K562 (cell line): ENCODE data around the gene CCSER1. TPM values are rescaled to one million over a fixed set of nuclear protein-coding genes. Genes with fewer than 3 reads are reported as not detected.

Experiments used
- ATAC-seq: fragments of 200-7000 bp; cut with Tn5 transposase; 3 replicates; pipeline ENCODE4 v1.9.1; 2020; ENCODE audit warnings: moderate library complexity
- BruUV-seq: library from RNA; stranded (reverse); fragments of 400-500 nt; replicated peaks from 2 replicates; lab custom pipeline; 2021; lab: Mats Ljungman, UMichigan
- CTCF ChIA-PET: fragments of 300-600 bp; formaldehyde crosslinking; extraction: SDS; loops from one replicate; lab custom pipeline; 2021; ENCODE audit warnings: low intra/inter-chr PET ratio; lab: Yijun Ruan, JAX
- POLR2A ChIA-PET: fragments of 300-600, 350-650 bp; sonication (Branson Sonifier 250); formaldehyde crosslinking; extraction: SDS; loops from one replicate; lab custom pipeline; 2021; ENCODE audit warnings: antibody characterized with exemption, inconsistent platforms; lab: Yijun Ruan, JAX
- DNase-seq, 4 experiments: peaks; one replicate each; pipeline versions ENCODE4 v3.0.0 to v3.0.0-alpha.2; 2011 to 2018; ENCODE audit warnings: low spot score in 3 of 4, mixed read lengths in 3 of 4; ENCODE audit errors: extremely low read depth in 1 of 4
- FAIRE-seq: peaks from 2 replicates; lab custom pipeline; 2011; peaks lifted over from hg19 to GRCh38; lab: Jason Lieb, UNC
- H2AFZ ChIP-seq: 2 replicates; pipeline ENCODE4 v1.6.0; 2011; ENCODE audit warnings: low read depth, low read length, control low read depth, inconsistent platforms
- H3K27ac ChIP-seq: fragments of 200-600 bp; 3 replicates; pipeline ENCODE4 v1.8.0; 2011; ENCODE audit warnings: low read depth, mild to moderate bottlenecking, control low read depth, inconsistent platforms, low read length, moderate library complexity, mixed read lengths; ENCODE audit errors: extremely low read depth
- H3K27me3 ChIP-seq, 2 experiments: fragments of 300-600 bp in 1 of 2; 2 replicates in 1 of 2; 3 replicates in 1 of 2; pipeline versions ENCODE4 v1.6.0 to v1.8.0; 2011; ENCODE audit warnings: inconsistent platforms in 2 of 2, low read length in 2 of 2, mild to moderate bottlenecking in 1 of 2, mixed read lengths in 1 of 2, moderate library complexity in 1 of 2; ENCODE audit not compliant: control insufficient read depth in 2 of 2, insufficient read depth in 2 of 2
- H3K36me3 ChIP-seq: fragments of 300-600 bp; 3 replicates; pipeline ENCODE4 v1.8.0; 2011; ENCODE audit warnings: mild to moderate bottlenecking, low read length, inconsistent platforms; ENCODE audit not compliant: control insufficient read depth, insufficient read depth
- H3K4me1 ChIP-seq, 2 experiments: fragments of 200-600 bp in 1 of 2; replicated peaks in 1 of 2; 2 replicates in 1 of 2; 3 replicates in 1 of 2; pipeline versions ENCODE4 v1.5.1 to v1.8.0; 2011; ENCODE audit warnings: inconsistent platforms in 2 of 2, low read length in 2 of 2, mild to moderate bottlenecking in 1 of 2, mixed read lengths in 1 of 2, moderate library complexity in 1 of 2; ENCODE audit not compliant: control insufficient read depth in 2 of 2, insufficient read depth in 2 of 2
- H3K4me2 ChIP-seq: 2 replicates; pipeline ENCODE4 v1.6.1; 2011; ENCODE audit warnings: low read length, control low read depth, inconsistent platforms, mixed read lengths; ENCODE audit not compliant: insufficient read depth
- H3K4me3 ChIP-seq: fragments of 200-600 bp; sonication (generic), shearing (Covaris generic); 2 replicates; pipeline ENCODE4 v1.5.1; 2016; ENCODE audit warnings: control low read depth, inconsistent platforms
- H3K79me2 ChIP-seq: fragments of 200-600 bp; 3 replicates; pipeline ENCODE4 v1.8.0; 2011; ENCODE audit warnings: low read length, inconsistent platforms; ENCODE audit not compliant: control insufficient read depth, insufficient read depth
- H3K9ac ChIP-seq, 2 experiments: 2 replicates each; pipeline versions ENCODE4 v1.6.0 to v1.6.1; 2011; ENCODE audit warnings: low read depth in 2 of 2, low read length in 2 of 2, control low read depth in 1 of 2, inconsistent platforms in 1 of 2, mild to moderate bottlenecking in 1 of 2, mixed read lengths in 1 of 2; ENCODE audit not compliant: insufficient read depth in 1 of 2
- H3K9me1 ChIP-seq: one replicate; pipeline ENCODE4 v1.6.0; 2011; ENCODE audit warnings: inconsistent platforms, mild to moderate bottlenecking, low read length, moderate library complexity; ENCODE audit not compliant: control insufficient read depth, insufficient read depth
- H3K9me3 ChIP-seq: replicated peaks from 2 replicates; pipeline ENCODE4 v1.5.1; 2011; ENCODE audit warnings: low read depth, low read length, inconsistent platforms; ENCODE audit not compliant: control insufficient read depth, insufficient read depth
- H4K20me1 ChIP-seq: replicated peaks from 2 replicates; pipeline ENCODE4 v1.6.1; 2011; ENCODE audit warnings: low read length, inconsistent platforms, mixed read lengths; ENCODE audit not compliant: control insufficient read depth, insufficient read depth
- CBX5 ChIP-seq: IDR thresholded peaks from 2 replicates; pipeline ENCODE4 v1.6.1; 2014; ENCODE audit warnings: low read depth, borderline replicate concordance
- CC2D1A ChIP-seq: fragments of 450-650 bp; IDR thresholded peaks from 2 replicates; pipeline ENCODE4 v1.6.1; 2017; ENCODE audit warnings: mild to moderate bottlenecking
- DMBX1 ChIP-seq: fragments of 250-450 bp; sonication (Bioruptor Pico); IDR thresholded peaks from 2 replicates; pipeline ENCODE4 v1.8.0; 2022; ENCODE audit warnings: inconsistent platforms, mild to moderate bottlenecking, moderate library complexity, borderline replicate concordance
- E2F3 ChIP-seq: fragments of 250-450 bp; sonication (Bioruptor Pico); IDR thresholded peaks from 2 replicates; pipeline ENCODE4 v1.4.0; 2020; ENCODE audit warnings: mild to moderate bottlenecking
- HMG20A ChIP-seq: fragments of 450-650 bp; formaldehyde crosslinking; conservative IDR thresholded peaks from 2 replicates; pipeline ENCODE4 v1.4.0; 2020; ENCODE audit warnings: mild to moderate bottlenecking, mixed read lengths
- NFRKB ChIP-seq: fragments of 450-650 bp; IDR thresholded peaks from 2 replicates; pipeline ENCODE4 v1.6.1; 2016; ENCODE audit warnings: low read depth
- POLR2H ChIP-seq: IDR thresholded peaks from 2 replicates; pipeline ENCODE4 v1.6.1; 2016; ENCODE audit warnings: missing genetic modification characterization, low read depth, mild to moderate bottlenecking, control low read depth, missing compliant biosample characterization, moderate library complexity
- RBM17 ChIP-seq: fragments of 200-400 bp; formaldehyde crosslinking; IDR thresholded peaks from 2 replicates; pipeline ENCODE4 v1.6.1; 2017; ENCODE audit warnings: low read depth, mild to moderate bottlenecking, low read length, borderline replicate concordance
- RHOXF2B ChIP-seq: fragments of 250-450 bp; sonication (Bioruptor Pico); conservative IDR thresholded peaks from 2 replicates; pipeline ENCODE4 v1.5.1; 2021
- SNRNP70 ChIP-seq: fragments of 200-400 bp; formaldehyde crosslinking; optimal IDR thresholded peaks from 2 replicates; pipeline ENCODE3; 2017; ENCODE audit warnings: low read depth, low read length
- in situ Hi-C: fragments of 300-500 bp; cut with MboI; formaldehyde crosslinking; loops from 4 replicates; pipeline ENCODE4 v1.15.0; 2018; ENCODE audit warnings: inconsistent platforms, mixed read lengths
- intact Hi-C: fragments of 100-400 bp; cut with micrococcal nuclease; formaldehyde crosslinking; loops from 2 replicates; pipeline ENCODE4 v1.14.2; 2022
- polyA plus RNA-seq, 8 experiments: library from polyadenylated mRNA; depleted of rRNA in 4 of 8; stranded (reverse) in 5 of 8; unstranded in 3 of 8; fragments of >200 nt; fragmentation: Nextera tagmentation in 2 of 8; fragmentation: Illumina TruSeq in 1 of 8; extraction: Ambion mirVana in 2 of 8; extraction: Trizol in 1 of 8; gene quantifications; 2 replicates each; pipeline versions ENCODE4 v1.2.1 to v1.2.3, GENCODE V29; 2011 to 2014; ENCODE audit warnings: inconsistent platforms in 1 of 8, missing spikeins in 1 of 8
- total RNA-seq, 7 experiments: library from RNA; depleted of rRNA in 6 of 7; stranded (reverse); fragments of >200 nt in 6 of 7; fragmentation: Illumina TruSeq in 2 of 7; extraction: Trizol in 2 of 7; gene quantifications; 2 replicates each; pipeline versions ENCODE4 v1.2.1 to v1.2.3, GENCODE V29; 2011 to 2021; ENCODE audit warnings: low replicate concordance in 1 of 7
- TF ChIP-seq, protein P1 (sequence below): sonication (generic); formaldehyde crosslinking; IDR thresholded peaks from 2 replicates; pipeline ENCODE4 v1.8.1; 2023; ENCODE audit warnings: mild to moderate bottlenecking, missing genetic modification reagents, moderate library complexity

CCSER1 gene
- total and polyA plus RNA-seq, 9 of the 15 experiments (the other 6 are each of a cell fraction or from before 2014, with no cell fraction given), result not detected

GRCh38 chr4:91502365-91502764 is 1375.2 kb downstream of the CCSER1 start (continued):
- TF ChIP-seq, protein P1, sequence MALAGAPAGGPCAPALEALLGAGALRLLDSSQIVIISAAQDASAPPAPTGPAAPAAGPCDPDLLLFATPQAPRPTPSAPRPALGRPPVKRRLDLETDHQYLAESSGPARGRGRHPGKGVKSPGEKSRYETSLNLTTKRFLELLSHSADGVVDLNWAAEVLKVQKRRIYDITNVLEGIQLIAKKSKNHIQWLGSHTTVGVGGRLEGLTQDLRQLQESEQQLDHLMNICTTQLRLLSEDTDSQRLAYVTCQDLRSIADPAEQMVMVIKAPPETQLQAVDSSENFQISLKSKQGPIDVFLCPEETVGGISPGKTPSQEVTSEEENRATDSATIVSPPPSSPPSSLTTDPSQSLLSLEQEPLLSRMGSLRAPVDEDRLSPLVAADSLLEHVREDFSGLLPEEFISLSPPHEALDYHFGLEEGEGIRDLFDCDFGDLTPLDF (CRISPR knock-in tag), result no peak
- TF ChIP-seq SNRNP70 (no peak), DMBX1 (CRISPR knock-in tag) (no peak), CC2D1A (no peak), CBX5 (no peak), POLR2H (tag) (no peak), RHOXF2B (CRISPR knock-in tag) (no peak)

DNA sequence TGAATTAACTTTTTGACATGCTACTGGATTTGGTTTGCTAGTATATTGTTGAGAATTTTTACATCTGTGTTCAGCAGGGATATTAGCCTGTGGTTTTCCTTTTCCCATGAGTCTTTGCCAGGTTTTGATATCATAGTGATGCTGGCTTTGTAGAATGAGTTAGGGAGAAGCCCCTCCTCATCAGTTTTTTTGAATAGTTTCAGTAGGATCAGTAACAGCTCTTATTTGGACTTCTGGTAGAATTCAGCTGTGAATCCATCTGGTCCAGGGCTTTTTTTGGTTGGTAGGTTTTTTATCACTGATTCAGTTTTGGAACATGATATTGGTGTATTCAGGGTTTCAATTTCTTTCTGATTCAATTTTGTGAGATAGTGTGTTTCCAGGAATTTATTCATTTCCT is 1386.1 kb downstream of the CCSER1 start:
- H3K79me2 ChIP-seq, result no peaks in the 10 kb centered on the region
- H2AFZ ChIP-seq, result no peak overlapping the region
- no peak overlapping the region for H3K4me2 ChIP-seq
- ATAC-seq, result no peak
- H3K9me1 ChIP-seq, result no peaks in the 10 kb centered on the region
- H3K9me3 ChIP-seq, result no peaks in the 10 kb centered on the region
- no peaks in the 10 kb centered on the region for H3K36me3 ChIP-seq
- no peak overlapping the region for H3K4me3 ChIP-seq
- TF ChIP-seq E2F3 (CRISPR knock-in tag) (no peak), NFRKB (no peak), HMG20A (CRISPR knock-in tag) (no peak), RBM17 (no peak)
- TF ChIP-seq, all 486 proteins: peak for 0
- no peak for DNase-seq
- POLR2A ChIA-PET, result no interaction called here
- BruUV-seq, result no TSS peak
- Histone ChIP-seq H3K27ac (no peak overlapping the region), H4K20me1 (no peaks in the 10 kb centered on the region), H3K9ac (no peak overlapping the region), H3K4me1 (no peaks in the 10 kb centered on the region), H3K27me3 (no peaks in the 10 kb centered on the region)
- CTCF ChIA-PET, result no interaction called here
- intact Hi-C loops, result no loop called here
- in situ Hi-C loops, result no loop called here
- FAIRE-seq, result no peak
